NCI-H2081 treated with DMSO at 0.1 percent for 48 hours (cell line): ENCODE data around the gene CERS6.

Experiments used
- DNase-seq: peaks from one replicate; lab custom pipeline; 2025; lab: John Stamatoyannopoulos, UW

Gene CERS6

DNA sequence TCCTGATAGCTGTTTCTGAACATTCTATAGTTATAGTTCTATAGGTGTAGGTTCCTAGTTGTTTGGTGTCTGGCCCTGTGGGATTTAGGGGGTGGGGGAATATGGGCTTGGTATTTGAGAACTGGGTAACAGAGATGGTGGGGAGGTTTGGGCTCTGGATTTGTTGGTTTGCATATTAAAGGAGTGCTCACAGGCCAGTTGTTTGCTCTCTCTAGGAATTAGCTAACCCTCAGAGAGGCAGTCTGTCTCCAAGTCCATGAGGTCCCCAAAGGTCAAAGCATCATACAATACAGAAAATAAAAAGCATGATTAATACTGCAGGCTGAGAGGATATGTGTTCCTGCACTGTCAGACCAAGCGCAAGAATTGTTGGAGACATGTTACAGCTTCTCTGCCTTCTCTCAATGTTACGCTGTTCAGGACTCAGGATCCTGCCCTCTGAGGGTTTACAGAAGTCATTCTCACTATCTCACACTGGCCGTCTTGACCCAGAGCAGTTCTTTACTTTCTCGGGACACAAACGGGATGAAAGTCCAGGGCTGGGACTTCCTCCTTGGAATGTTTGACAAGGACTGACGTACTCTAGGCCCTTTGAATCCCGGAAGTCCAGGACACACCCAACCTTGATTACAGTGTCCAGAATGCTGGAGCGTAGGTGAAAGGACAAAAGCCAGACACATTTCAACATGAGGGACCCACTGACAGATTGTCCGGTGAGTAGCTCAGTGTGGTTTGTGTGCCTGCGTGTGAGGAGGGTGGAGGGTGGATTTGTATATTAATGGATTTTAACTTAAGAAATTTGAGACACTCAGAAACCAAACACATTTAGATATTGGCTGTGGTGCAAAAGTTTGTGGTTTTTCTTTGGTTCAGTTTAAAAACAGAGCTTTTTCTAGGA, 346.1 kb downstream of the CERS6 start, which contains the start of gene NOSTRIN:
TSS of gene NOSTRIN (plus strand) at position 677 of the 898 bp plus-strand sequence. CDS start at position 687, 10 bp downstream.
- no peak for DNase-seq

DNA sequence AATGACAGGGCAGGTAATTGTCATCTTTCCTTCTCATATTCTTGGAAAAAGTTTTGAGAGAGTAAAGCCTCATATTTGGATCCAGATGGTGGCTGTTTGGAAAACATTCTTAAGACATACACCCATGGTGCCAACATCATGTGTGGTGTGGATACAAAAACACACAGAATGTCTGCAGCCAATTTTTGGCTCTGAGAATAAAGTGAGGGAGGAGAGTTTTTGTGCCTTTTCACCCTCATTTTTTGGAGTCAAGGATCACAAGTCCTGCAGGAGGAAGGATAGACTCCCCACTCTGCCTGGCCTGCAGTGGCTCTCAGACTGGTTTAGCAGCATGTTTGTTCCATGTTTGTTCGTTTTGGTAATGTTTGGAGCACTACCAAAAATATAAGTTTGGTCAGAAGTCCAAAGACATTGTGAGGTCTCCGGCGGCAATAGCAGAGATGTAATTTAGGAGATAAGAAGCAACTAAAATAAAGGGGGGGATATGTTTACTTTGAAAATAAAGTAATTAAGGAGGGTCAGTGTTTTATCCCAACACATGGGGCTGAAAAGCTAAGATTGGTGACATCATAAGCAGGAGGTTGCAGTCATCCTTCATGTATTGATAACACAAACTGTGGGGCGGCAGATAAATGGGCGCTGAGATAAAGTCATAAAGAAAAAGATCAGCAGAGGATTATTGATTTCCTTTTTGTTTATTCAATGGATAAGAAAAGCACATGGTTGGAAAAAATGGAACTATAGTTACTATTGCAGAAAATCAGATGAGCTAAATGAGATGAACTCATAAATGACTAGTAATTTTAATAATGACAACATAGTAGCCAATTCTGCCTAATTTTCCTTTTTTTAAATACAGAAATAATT, 347.0 kb downstream of the CERS6 start:
- DNase-seq = no peak

DNA sequence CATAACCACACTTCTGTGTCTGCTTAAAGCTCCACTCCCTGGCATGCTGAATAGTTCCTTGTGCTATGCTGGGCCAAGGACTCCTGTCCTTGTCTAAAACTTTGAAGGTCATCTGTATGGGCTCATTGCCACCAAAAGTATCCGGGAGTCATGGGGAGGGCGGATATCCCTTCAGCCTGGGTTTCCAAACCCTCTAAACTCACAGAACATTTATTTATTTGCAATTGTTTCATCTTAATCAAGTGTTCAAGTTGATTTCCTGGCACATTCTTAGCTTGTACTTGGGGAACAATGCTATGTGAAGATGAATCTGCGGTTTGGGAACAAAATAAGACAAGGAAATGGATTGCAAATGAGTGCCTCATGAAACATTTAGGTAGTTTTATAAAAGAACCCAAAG, 348.1 kb downstream of the CERS6 start:
- no peak for DNase-seq

DNA sequence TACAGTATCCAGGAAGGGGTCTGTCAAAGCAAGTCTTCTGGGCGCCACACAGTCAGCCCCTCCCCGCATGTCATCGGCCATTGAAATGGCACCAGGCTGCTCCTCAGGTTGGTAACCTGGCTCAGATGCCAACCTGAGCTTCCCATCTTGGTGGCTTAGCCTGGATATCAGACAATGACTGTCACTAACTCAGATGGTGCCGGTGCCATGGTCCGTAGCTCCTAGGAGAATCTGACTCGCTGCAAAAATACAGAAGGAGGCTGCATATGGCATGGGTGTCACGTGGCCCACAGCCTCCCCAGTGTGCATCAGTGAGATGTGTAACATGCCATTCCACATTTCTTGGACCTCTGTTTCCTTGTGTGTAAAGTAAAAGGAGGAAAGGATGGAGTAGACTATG, 349.5 kb downstream of the CERS6 start:
- DNase-seq = no peak

DNA sequence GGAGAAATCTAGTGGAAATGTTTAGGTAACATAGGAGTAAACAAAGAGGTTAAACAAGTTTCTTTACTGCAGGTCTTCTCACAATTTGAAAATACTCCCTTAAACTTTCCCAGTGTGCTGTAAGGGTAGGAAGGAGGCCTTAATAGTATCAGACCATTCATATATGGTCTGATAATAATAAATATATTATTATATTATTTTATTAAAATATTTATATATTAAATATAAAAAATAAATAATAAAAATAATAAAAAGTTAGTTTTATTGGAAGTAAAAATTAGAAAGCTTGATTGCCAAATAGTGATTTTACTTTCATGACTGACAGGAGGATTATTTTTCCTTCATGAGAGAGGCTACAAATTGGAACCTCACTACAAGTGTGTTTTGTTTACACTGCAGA, 353.5 kb downstream of the CERS6 start:
- DNase-seq = no peak

DNA sequence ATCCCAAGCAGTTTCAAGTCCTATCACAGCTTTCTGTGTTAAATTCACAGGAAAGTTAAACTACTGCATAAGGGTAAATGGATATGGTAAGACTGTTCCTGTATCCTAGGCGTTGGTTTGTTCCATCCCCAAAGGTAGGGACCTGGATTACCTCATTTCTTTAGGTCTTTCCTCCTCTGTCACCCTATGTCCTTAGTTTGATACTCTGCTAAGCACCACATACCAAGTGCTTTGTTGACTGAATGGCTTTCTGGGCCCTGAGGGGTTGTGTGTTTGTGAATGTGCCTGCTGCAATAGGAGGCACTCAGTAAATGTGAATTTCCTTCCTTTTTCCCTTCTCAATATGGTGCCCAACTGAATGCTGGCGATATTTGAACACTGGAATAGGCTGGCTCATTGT, 354.2 kb downstream of the CERS6 start:
- DNase-seq = no peak

DNA sequence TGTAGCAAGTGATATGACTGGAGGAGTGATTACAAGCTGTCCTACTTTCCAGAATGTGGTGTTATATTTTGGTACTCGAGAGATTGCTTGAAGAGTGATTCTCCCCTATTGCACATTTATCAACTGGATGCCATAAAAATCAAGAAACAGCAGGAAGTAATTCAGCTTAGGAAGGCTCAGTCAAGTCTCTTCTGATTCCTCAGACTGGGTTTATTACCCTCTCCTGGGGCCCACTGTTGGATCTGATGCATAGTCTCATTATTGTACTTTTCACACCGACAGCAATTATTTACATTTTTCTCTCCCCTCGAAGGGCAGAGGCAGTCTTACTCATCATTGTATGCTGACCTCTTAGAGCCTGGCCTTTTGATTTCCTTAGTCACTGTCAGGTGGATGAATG, 355.6 kb downstream of the CERS6 start:
- DNase-seq = no peak

DNA sequence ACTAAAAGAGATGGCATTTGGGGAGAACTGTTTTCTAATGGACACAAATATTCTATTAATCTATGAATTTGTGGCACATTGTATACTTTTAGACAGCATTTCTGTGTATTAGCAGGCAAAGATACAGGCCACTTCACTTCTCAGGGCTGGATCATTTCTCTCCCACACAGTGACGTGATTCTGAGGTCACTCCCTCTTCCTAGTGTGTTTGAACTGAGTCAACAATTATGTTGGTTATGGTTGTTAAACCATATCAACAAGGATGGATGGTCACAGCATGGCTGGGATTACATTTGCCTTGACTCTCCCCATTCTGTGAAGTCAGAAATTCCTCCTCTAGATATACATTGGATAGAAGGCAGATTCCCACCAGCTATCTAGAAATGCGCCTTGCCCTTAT, 358.0 kb downstream of the CERS6 start:
- DNase-seq = no peak

DNA sequence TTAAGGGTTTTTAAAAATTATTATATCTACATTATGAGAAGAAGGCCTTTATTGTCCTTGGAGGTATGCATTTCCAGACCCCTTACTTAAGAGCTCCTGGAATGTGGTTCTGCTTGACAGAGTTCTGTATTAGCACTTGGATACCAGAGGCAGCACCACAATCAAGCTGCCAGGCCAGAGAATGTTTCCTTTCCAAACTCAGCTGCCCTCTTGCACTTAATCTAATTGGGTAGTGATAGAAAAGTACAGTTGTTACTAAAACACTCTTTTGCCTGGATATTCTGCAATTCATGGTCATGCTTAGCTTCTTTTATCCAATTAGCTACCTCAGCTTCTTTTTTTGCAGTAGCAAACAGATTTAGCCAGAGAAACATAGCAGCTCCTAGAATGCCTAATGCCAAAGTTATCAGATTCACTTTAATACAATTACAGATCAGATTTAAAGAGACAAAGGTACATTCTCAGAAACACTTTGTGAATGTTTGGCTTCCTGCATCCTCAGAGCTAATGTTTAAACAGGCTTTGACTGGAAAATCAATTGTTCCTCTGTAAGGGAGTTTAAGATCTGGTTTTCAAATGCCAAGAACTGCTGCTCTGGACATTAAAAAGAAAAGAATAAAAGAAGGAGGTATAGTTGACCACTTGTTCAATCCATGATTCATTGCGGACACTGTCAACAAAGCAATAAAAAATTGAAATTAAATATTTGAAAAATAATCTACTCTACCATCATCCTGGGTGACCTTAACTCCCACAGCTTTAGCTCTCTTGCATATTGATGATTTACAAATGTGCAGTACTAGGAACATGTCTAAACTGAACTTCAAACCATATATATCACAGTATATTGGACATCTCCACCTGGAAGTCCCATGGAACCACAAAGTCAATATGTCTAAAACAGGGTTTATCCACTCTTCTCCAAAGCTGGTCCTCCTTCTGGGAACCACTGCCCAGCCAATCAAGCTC, 359.2 kb downstream of the CERS6 start:
- DNase-seq = no peak

DNA sequence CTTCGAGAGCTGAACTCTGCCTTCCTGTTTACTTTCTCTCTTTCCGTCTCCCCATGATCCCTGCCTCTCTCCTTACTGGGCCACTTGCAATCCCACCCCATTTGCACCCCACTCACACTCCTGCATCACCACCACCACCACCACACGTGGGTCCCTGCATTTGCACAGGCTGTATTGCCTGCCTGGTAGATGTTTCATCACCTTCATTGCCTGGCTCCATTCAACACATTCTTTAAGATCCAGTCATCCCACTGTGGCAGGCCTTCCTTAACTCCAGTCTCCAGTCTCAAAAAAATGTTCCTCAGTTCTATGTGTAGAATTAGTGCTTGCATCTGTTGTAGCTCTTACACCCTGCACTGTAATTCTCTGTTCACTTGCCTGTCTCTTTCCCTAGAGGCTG, 360.3 kb downstream of the CERS6 start:
- no peak for DNase-seq

DNA sequence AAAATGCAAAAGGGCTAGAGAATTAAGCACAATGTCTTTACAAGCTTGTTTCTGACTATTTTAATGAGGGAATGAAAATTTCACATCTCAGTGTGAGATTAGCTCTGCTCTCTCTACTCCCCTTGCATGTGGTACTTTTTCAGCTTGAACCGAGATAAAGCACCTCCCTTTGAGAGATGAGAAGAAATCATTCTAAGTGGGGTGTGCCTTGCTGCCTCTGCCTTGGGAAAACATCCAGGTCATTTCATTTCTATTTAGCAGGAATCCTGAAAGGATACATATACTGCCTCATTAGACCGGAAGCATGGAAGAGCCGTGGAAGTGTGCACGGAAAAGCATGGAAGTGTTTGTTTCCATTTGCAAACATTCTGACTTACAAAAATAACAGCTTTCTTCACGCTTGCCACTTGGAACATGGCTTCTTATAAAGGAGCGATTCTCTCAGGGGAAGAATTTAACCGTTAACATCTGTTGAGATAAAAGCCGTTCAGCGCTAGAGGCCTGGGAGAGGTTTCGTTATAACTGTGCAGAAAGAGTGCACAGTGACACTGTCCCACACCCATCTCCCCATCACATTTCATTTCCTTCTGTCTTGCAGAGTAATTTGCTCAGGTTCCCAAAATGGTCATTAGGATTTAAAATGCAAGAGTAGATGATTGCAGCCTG, 363.1 kb downstream of the CERS6 start:
- DNase-seq = no peak

DNA sequence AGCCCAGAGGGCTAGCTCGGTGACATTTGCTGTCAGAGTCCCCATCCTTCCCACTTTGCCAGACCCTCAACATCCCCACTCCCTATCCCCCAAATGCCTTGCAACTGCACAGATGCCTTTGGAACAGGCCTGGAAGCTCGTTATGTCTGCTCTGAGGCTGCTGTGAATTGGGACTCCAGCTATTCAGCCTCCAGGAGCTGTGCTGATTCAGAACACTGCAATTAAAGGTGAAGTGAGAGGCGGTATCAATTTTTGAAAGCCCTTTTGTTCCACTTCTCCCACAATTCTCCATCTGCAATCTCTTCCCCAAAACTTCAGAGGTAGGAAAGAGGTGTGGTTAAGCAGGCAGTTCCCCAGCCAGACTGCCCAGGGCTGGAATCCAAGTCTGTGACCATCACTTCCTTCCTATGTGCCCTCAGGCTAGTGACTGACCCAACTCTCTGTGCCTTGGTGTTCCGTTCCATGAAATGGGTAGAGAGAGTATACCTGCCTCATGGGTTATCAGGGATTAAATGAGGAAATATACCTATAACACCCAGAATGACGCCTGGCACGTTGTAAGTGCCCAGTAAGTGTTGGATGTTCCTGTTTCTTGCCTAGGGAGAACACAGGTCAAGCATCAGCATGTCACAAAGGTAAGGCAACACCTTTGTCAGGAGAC, 363.9 kb downstream of the CERS6 start:
- no peak for DNase-seq

DNA sequence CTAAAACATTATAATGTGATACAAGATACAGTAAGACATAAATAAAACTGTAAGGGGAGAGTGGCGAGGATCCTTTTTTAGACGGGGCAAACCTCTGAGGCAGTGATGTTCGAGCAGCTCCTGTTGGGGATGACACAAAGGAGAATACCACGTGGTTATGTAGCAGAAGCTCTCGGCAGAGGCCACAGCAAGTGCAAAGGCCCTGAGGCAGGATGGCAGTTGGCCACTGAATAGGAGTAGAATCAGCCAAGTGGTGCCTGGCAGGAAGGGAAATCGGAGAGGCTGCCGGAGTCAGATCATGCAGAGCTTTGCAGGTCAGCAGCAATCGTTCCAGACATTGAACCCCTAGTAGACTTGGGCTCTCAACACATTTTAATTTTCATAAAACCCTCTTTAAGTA, 365.5 kb downstream of the CERS6 start:
- DNase-seq = no peak

DNA sequence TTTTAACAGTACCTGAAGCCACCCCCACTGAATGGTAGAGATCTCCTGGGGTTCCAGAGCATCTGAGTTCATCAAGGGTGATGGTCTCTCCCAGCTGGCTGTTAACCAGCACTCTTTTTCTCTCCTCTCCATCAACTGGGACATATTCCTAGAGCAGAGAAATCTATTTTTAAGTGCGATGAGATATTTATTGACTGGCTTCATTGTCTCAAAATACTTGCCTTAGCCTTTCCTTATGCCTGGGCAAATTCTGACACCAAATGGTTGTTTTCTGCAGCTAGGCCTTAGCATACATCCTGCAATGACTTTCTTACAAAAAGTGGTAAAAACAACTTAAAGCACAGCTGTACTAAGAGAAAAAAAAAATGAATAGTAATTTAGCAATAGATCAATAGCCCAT, 365.9 kb downstream of the CERS6 start:
- no peak for DNase-seq
